NT2/D1 (cell line): ENCODE data around the gene CCNJ.

ENCODE experiments used
- SUZ12 ChIP-seq: IDR thresholded peaks from 2 replicates; pipeline ENCODE4 v1.6.1; 2011; ENCODE audit not compliant: insufficient read length, insufficient read depth; ENCODE audit errors: extremely low read depth
- YY1 ChIP-seq: IDR thresholded peaks from 2 replicates; pipeline ENCODE4 v1.6.1; 2011; ENCODE audit not compliant: insufficient read length, insufficient read depth
- ZNF274 ChIP-seq: IDR thresholded peaks from 2 replicates; pipeline ENCODE4 v1.6.1; 2011; ENCODE audit warnings: mild to moderate bottlenecking, low read depth, low read length

- TF ChIP-seq ZNF274 (no peak), YY1 (no peak), SUZ12 (no peak)
Observed at GRCh38 chr10:96023168-96023567, 20.2 kb upstream of the CCNJ start.
